HepG2 (cell line): ENCODE data around the gene SIAH2. TPM values are rescaled to one million over a fixed set of nuclear protein-coding genes. Genes with fewer than 3 reads are reported as not detected.

Experiments
- ATAC-seq: fragments of 200-7000 bp; cut with Tn5 transposase; 3 replicates; pipeline ENCODE4 v1.9.1; 2020; ENCODE audit warnings: mild to moderate bottlenecking, moderate library complexity
- BruUV-seq: library from RNA; stranded (reverse); fragments of 400-500 nt; replicated peaks from 2 replicates; lab custom pipeline; 2021; lab: Mats Ljungman, UMichigan
- CTCF ChIA-PET: fragments of 300-600 bp; formaldehyde crosslinking; extraction: SDS; loops from one replicate; lab custom pipeline; 2021; ENCODE audit warnings: low total read pairs, inconsistent platforms, low intra/inter-chr PET ratio; lab: Yijun Ruan, JAX
- POLR2A ChIA-PET: fragments of 350-600 bp; sonication (Branson Sonifier 250); formaldehyde crosslinking; loops from one replicate; lab custom pipeline; 2020; ENCODE audit warnings: antibody characterized with exemption, inconsistent platforms; lab: Yijun Ruan, JAX
- DNase-seq: peaks from one replicate; pipeline ENCODE4 v3.0.0-alpha.2; 2015; ENCODE audit warnings: low spot score
- FAIRE-seq: peaks from 3 replicates; lab custom pipeline; 2011; peaks lifted over from hg19 to GRCh38; lab: Jason Lieb, UNC
- H2AFZ ChIP-seq: one replicate; pipeline ENCODE4 v1.6.1; 2011; ENCODE audit warnings: low read length, inconsistent platforms
- H3K27ac ChIP-seq: fragments of 300-600 bp; 3 replicates; pipeline ENCODE4 v1.8.0; 2011; ENCODE audit warnings: mixed run types, mild to moderate bottlenecking, mixed read lengths, low read length, inconsistent platforms; ENCODE audit not compliant: insufficient read depth; ENCODE audit errors: extremely low read length
- H3K27me3 ChIP-seq, 2 experiments: fragments of 200-600 bp in 1 of 2; 2 replicates in 1 of 2; 3 replicates in 1 of 2; pipeline versions ENCODE4 v1.6.0 to v1.8.0; 2011; ENCODE audit warnings: low read length in 2 of 2, mild to moderate bottlenecking in 2 of 2, moderate library complexity in 2 of 2, inconsistent platforms in 1 of 2; ENCODE audit not compliant: insufficient read depth in 2 of 2, control insufficient read depth in 1 of 2
- H3K36me3 ChIP-seq, 2 experiments: fragments of 200-600 bp in 1 of 2; replicated peaks in 1 of 2; 2 replicates in 1 of 2; 3 replicates in 1 of 2; pipeline versions ENCODE4 v1.5.1 to v1.8.0; 2011; ENCODE audit warnings: low read length in 2 of 2, inconsistent platforms in 1 of 2; ENCODE audit not compliant: insufficient read depth in 2 of 2, control insufficient read depth in 1 of 2
- H3K4me1 ChIP-seq: 2 replicates; pipeline ENCODE4 v1.5.1; 2012; ENCODE audit warnings: low read length, inconsistent platforms; ENCODE audit not compliant: insufficient read depth
- H3K4me2 ChIP-seq: 2 replicates; pipeline ENCODE4 v1.6.0; 2011; ENCODE audit warnings: low read depth, low read length, inconsistent platforms
- H3K4me3 ChIP-seq, 3 experiments: fragments of 200-600 bp in 1 of 3; sonication (generic), shearing (Covaris generic) in 1 of 3; replicated peaks in 1 of 3; 2 replicates each; pipeline ENCODE4 v1.5.1; 2011 to 2016; ENCODE audit warnings: low read length in 3 of 3, inconsistent platforms in 2 of 3, low read depth in 2 of 3, mild to moderate bottlenecking in 2 of 3, control low read depth in 1 of 3, mixed read lengths in 1 of 3; ENCODE audit not compliant: insufficient read depth in 1 of 3
- H3K79me2 ChIP-seq: one replicate; pipeline ENCODE4 v1.6.1; 2011; ENCODE audit warnings: low read length, inconsistent platforms; ENCODE audit not compliant: insufficient read depth
- H3K9ac ChIP-seq: 2 replicates; pipeline ENCODE4 v1.6.0; 2011; ENCODE audit warnings: mild to moderate bottlenecking, low read depth, low read length, inconsistent platforms; ENCODE audit not compliant: insufficient read depth
- H3K9me3 ChIP-seq: 2 replicates; pipeline ENCODE4 v1.5.1; 2012; ENCODE audit warnings: mild to moderate bottlenecking, low read length
- H4K20me1 ChIP-seq: 2 replicates; pipeline ENCODE4 v1.6.0; 2011; ENCODE audit warnings: inconsistent platforms, mild to moderate bottlenecking, low read length, moderate library complexity; ENCODE audit not compliant: insufficient read depth
- ARID3A ChIP-seq: IDR thresholded peaks from 2 replicates; pipeline ENCODE4 v1.6.1; 2012; ENCODE audit warnings: low read depth, low read length, improper control_type of control experiment
- BHLHE40 ChIP-seq: IDR thresholded peaks from 2 replicates; pipeline ENCODE4 v1.6.1; 2011; ENCODE audit warnings: low read length, improper control_type of control experiment
- CBFB ChIP-seq: sonication (generic); formaldehyde crosslinking; IDR thresholded peaks from 2 replicates; pipeline ENCODE4 v1.4.0; 2020; ENCODE audit warnings: missing genetic modification reagents
- CREB1 ChIP-seq, 2 experiments: fragments of 450-650 bp in 1 of 2; IDR thresholded peaks; 2 replicates each; pipeline ENCODE4 v1.6.1; 2016 to 2017; ENCODE audit warnings: control low read depth in 1 of 2, mild to moderate bottlenecking in 1 of 2, missing compliant biosample characterization in 1 of 2, missing genetic modification characterization in 1 of 2
- DPF2 ChIP-seq: sonication (generic); formaldehyde crosslinking; IDR thresholded peaks from 2 replicates; pipeline ENCODE4 v1.4.0; 2020; ENCODE audit warnings: mild to moderate bottlenecking, low read depth, missing genetic modification reagents, borderline replicate concordance
- FOXA1 ChIP-seq, 2 experiments: fragments of 450-650 bp in 1 of 2; sonication (generic) in 1 of 2; formaldehyde crosslinking in 1 of 2; IDR thresholded peaks; 2 replicates each; pipeline versions ENCODE4 v1.4.0 to v1.6.1; 2016 to 2020; ENCODE audit warnings: missing genetic modification reagents in 1 of 2
- FOXJ3 ChIP-seq: sonication (generic); formaldehyde crosslinking; IDR thresholded peaks from 2 replicates; pipeline ENCODE4 v1.4.0; 2020; ENCODE audit warnings: missing genetic modification reagents, mild to moderate bottlenecking, borderline replicate concordance
- HMG20B ChIP-seq: conservative IDR thresholded peaks from 2 replicates; pipeline ENCODE4 v1.6.1; 2016; ENCODE audit warnings: missing genetic modification reagents, missing compliant biosample characterization
- HOXA3 ChIP-seq: sonication (generic); formaldehyde crosslinking; IDR thresholded peaks from 2 replicates; pipeline ENCODE4 v1.5.0; 2020; ENCODE audit warnings: missing genetic modification reagents
- NR2F2 ChIP-seq: IDR thresholded peaks from 2 replicates; pipeline ENCODE4 v1.6.1; 2012; ENCODE audit warnings: low read depth, inconsistent platforms, borderline replicate concordance
- PCBP2 ChIP-seq: fragments of 200-400 bp; formaldehyde crosslinking; optimal IDR thresholded peaks from 2 replicates; pipeline ENCODE3; 2018; ENCODE audit warnings: low read length, low read depth; ENCODE audit not compliant: poor library complexity, severe bottlenecking
- POGZ ChIP-seq: sonication (generic); formaldehyde crosslinking; IDR thresholded peaks from 2 replicates; pipeline ENCODE4 v1.4.0; 2020; ENCODE audit warnings: mild to moderate bottlenecking, missing genetic modification reagents
- RARA ChIP-seq: IDR thresholded peaks from 2 replicates; pipeline ENCODE4 v1.6.1; 2016; ENCODE audit warnings: missing genetic modification reagents, missing compliant biosample characterization
- TRIM24 ChIP-seq: sonication (generic); formaldehyde crosslinking; IDR thresholded peaks from 2 replicates; pipeline ENCODE4 v1.8.0; 2022; ENCODE audit warnings: mild to moderate bottlenecking, missing genetic modification reagents
- ZBTB3 ChIP-seq: sonication (generic); formaldehyde crosslinking; IDR thresholded peaks from 2 replicates; pipeline ENCODE4 v1.4.0; 2020; ENCODE audit warnings: low read depth, mild to moderate bottlenecking, moderate library complexity, missing genetic modification reagents, borderline replicate concordance
- ZNF530 ChIP-seq: sonication (generic); formaldehyde crosslinking; IDR thresholded peaks from 2 replicates; pipeline ENCODE4 v1.5.0; 2020; ENCODE audit warnings: low read depth, mild to moderate bottlenecking, missing genetic modification reagents
- ZNF552 ChIP-seq: sonication (generic); formaldehyde crosslinking; IDR thresholded peaks from 2 replicates; pipeline ENCODE4 v1.9.0; 2022; ENCODE audit warnings: missing genetic modification reagents, mild to moderate bottlenecking, borderline replicate concordance
- ZNF563 ChIP-seq: sonication (generic); formaldehyde crosslinking; IDR thresholded peaks from 2 replicates; pipeline ENCODE4 v1.8.0; 2022; ENCODE audit warnings: mild to moderate bottlenecking, moderate library complexity, missing genetic modification reagents
- ZNF629 ChIP-seq: sonication (generic); formaldehyde crosslinking; conservative IDR thresholded peaks from 2 replicates; pipeline ENCODE4 v1.5.0; 2020; ENCODE audit warnings: missing genetic modification reagents
- ZNF878 ChIP-seq: sonication (generic); formaldehyde crosslinking; IDR thresholded peaks from 2 replicates; pipeline ENCODE4 v1.8.1; 2023; ENCODE audit warnings: mild to moderate bottlenecking, missing genetic modification reagents, moderate library complexity
- WGBS: methylation state at CpG from one replicate; pipeline ENCODE4 v1.1.6; 2017; ENCODE audit warnings: low lambda C conversion rate; 5-methylcytosine and 5-hydroxymethylcytosine counted together
- in situ Hi-C: cut with HindIII; loops from 2 replicates; pipeline ENCODE4 v1.10.0; 2017; ENCODE audit warnings: low pct_unique_long_range_greater_than_20kb; ENCODE audit not compliant: extremely low pct_ligation_motif_present
- intact Hi-C: fragments of 100-400 bp; cut with micrococcal nuclease; formaldehyde crosslinking; loops from one replicate; pipeline ENCODE4 v1.10.0; 2022; ENCODE audit not compliant: unreplicated experiment
- polyA plus RNA-seq, 8 experiments: library from polyadenylated mRNA; depleted of rRNA in 3 of 8; stranded (reverse) in 7 of 8; unstranded in 1 of 8; fragments of >200 nt; fragmentation: Illumina TruSeq in 4 of 8; extraction: Trizol in 4 of 8; gene quantifications; 2 replicates each; pipeline versions ENCODE4 v1.2.1 to v1.2.3, GENCODE V29; 2011 to 2016; ENCODE audit warnings: low read depth in 4 of 8, missing spikeins in 1 of 8, mixed read lengths in 1 of 8; ENCODE audit not compliant: insufficient read depth in 1 of 8
- total RNA-seq, 5 experiments: library from RNA; depleted of rRNA; stranded (reverse); fragments of >200 nt; fragmentation: Illumina TruSeq; extraction: Trizol; gene quantifications; 2 replicates each; pipeline ENCODE4 v1.2.3, GENCODE V29; 2016; ENCODE audit warnings: low read depth in 1 of 5

SIAH2 gene
- total and polyA plus RNA-seq, 2 of the 13 experiments (the other 11 are each of a cell fraction or from before 2014, with no cell fraction given), result 71.8 to 117 TPM

- peak; percentile 90 for DNase-seq
- 64% methylated on average over 8 of the region's 12 CpGs for WGBS
- ATAC-seq, result peak; percentile 66
- no peak overlapping the region for H3K4me3 ChIP-seq
- intact Hi-C loops, result no loop called here
- in situ Hi-C loops, result no loop called here
- no TSS peak for BruUV-seq
- POLR2A ChIA-PET, result interaction anchor here (1.0 to 2.2 kb wide), 5 partner anchors 9 to 1356 kb away, joined by 3 to 30 read pairs (median 5); partner anchors contain the start of gene SIAH2
- CTCF ChIA-PET, result no interaction called here
- FAIRE-seq, result peak; percentile 87
- no peaks in the 10 kb centered on the region for H3K27me3 ChIP-seq
- peaks cover 6 to 36% of the 10 kb centered on the region in 2 experiments; a peak in 4 of 5 replicates for H3K36me3 ChIP-seq
- H4K20me1 ChIP-seq, result peaks cover 32% of the 10 kb centered on the region
- H3K9me3 ChIP-seq, result no peaks in the 10 kb centered on the region
- no peak overlapping the region for H2AFZ ChIP-seq
- H3K79me2 ChIP-seq, result peaks cover 46% of the 10 kb centered on the region
- peaks cover 100% of the 10 kb centered on the region for H3K4me1 ChIP-seq
- peak overlapping the region; percentile 99 for H3K27ac ChIP-seq
- H3K9ac ChIP-seq, result peak overlapping the region; percentile 80
- peak overlapping the region; percentile 81; the same call in 1 of the 2 replicates for H3K4me2 ChIP-seq
- peak; percentile 32; the same call in 1 of the 2 replicates for TF ChIP-seq ZBTB3 (CRISPR knock-in tag)
- TF ChIP-seq HOXA3 (CRISPR knock-in tag), result peak; percentile 79
- peak; percentile 62; the same call in 1 of the 2 replicates for TF ChIP-seq DPF2
- no peak for TF ChIP-seq ZNF530 (CRISPR knock-in tag)
- TF ChIP-seq POGZ (CRISPR knock-in tag), result peak; percentile 96
- TF ChIP-seq ZNF552 (CRISPR knock-in tag), result 0 out of 2 replicates have a peak, but pooled peaks have one; percentile 47
- no peak for TF ChIP-seq FOXA1 (IDR thresholded peaks at IDR 0.05)
- peak; percentile 70 for TF ChIP-seq FOXA1 (CRISPR knock-in tag; IDR thresholded peaks at IDR 0.05)
- peak; percentile 61; the same call in 1 of the 2 replicates for TF ChIP-seq ZNF629
- no peak for TF ChIP-seq PCBP2
- TF ChIP-seq RARA (CRISPR knock-in tag), result peak; percentile 95
- TF ChIP-seq NR2F2, result peak; percentile 76
- TF ChIP-seq CBFB (CRISPR knock-in tag), result 0 out of 2 replicates have a peak, but pooled peaks have one; percentile 27
- TF ChIP-seq HMG20B (CRISPR knock-in tag), result no peak
- 0 out of 2 replicates have a peak, but pooled peaks have one; percentile 40 for TF ChIP-seq ZNF563 (CRISPR knock-in tag)
- TF ChIP-seq ARID3A, result peak; percentile 72
- TF ChIP-seq CREB1 (IDR thresholded peaks at IDR 0.05), result peak; percentile 75
- TF ChIP-seq CREB1 (CRISPR knock-in tag; IDR thresholded peaks at IDR 0.05), result peak; percentile 69
- TF ChIP-seq FOXJ3, result peak; percentile 88; the same call in 1 of the 2 replicates
- TF ChIP-seq TRIM24 (CRISPR knock-in tag), result no peak
- peak; percentile 71 for TF ChIP-seq BHLHE40
- peak; percentile 90; the same call in 1 of the 2 replicates for TF ChIP-seq ZNF878
Observed at GRCh38 chr3:150740733-150741496, 22.1 kb downstream of the SIAH2 start.
